HEK293T (cell line): ENCODE data around the gene SEC14L1.
A peak's percentile ranks its signal among the peaks of the same experiment; 100 is the strongest.

Experiments used
- CTCF ChIA-PET: fragments of 350-600 bp; formaldehyde crosslinking; extraction: SDS; loops from one replicate; lab custom pipeline; 2021; ENCODE audit warnings: antibody characterized with exemption, inconsistent platforms; lab: Yijun Ruan, JAX
- POLR2A ChIA-PET: fragments of 350-600 bp; formaldehyde crosslinking; extraction: SDS; loops from one replicate; lab custom pipeline; 2020; ENCODE audit warnings: antibody characterized with exemption, inconsistent platforms; lab: Yijun Ruan, JAX
- DNase-seq: peaks from one replicate; pipeline ENCODE4 v3.0.0; 2012; ENCODE audit warnings: mixed read lengths; ENCODE audit errors: extremely low spot score
- ARNT ChIP-seq: fragments of 450-650 bp; IDR thresholded peaks from 2 replicates; pipeline ENCODE4 v1.6.1; 2017; ENCODE audit warnings: mild to moderate bottlenecking
- BHLHE40 ChIP-seq: fragments of 450-650 bp; IDR thresholded peaks from 2 replicates; pipeline ENCODE4 v1.6.1; 2016; ENCODE audit warnings: mild to moderate bottlenecking, moderate library complexity, borderline replicate concordance
- CTBP1 ChIP-seq: fragments of 450-650 bp; IDR thresholded peaks from 2 replicates; pipeline ENCODE4 v1.6.1; 2016; ENCODE audit warnings: borderline replicate concordance
- ELF4 ChIP-seq: fragments of 450-650 bp; IDR thresholded peaks from 2 replicates; pipeline ENCODE4 v1.6.1; 2017; ENCODE audit warnings: antibody characterized with exemption
- FOXA1 ChIP-seq: fragments of 450-650 bp; IDR thresholded peaks from 2 replicates; pipeline ENCODE4 v1.6.1; 2016; ENCODE audit warnings: mild to moderate bottlenecking
- FOXK2 ChIP-seq: fragments of 450-650 bp; IDR thresholded peaks from 2 replicates; pipeline ENCODE4 v1.6.1; 2016; ENCODE audit warnings: mild to moderate bottlenecking
- FOXM1 ChIP-seq: fragments of 450-650 bp; IDR thresholded peaks from 2 replicates; pipeline ENCODE4 v1.6.1; 2017; ENCODE audit warnings: mild to moderate bottlenecking, borderline replicate concordance
- HDGF ChIP-seq: fragments of 450-650 bp; IDR thresholded peaks from 2 replicates; pipeline ENCODE4 v1.6.1; 2017; ENCODE audit warnings: antibody characterized with exemption, borderline replicate concordance
- L3MBTL2 ChIP-seq: fragments of 450-650 bp; conservative IDR thresholded peaks from 2 replicates; pipeline ENCODE4 v1.6.1; 2016; ENCODE audit warnings: mild to moderate bottlenecking
- LEF1 ChIP-seq: fragments of 450-650 bp; IDR thresholded peaks from 2 replicates; pipeline ENCODE4 v1.6.1; 2017; ENCODE audit warnings: mild to moderate bottlenecking, borderline replicate concordance
- NFRKB ChIP-seq: fragments of 450-650 bp; IDR thresholded peaks from 2 replicates; pipeline ENCODE4 v1.6.1; 2016; ENCODE audit warnings: mild to moderate bottlenecking, moderate library complexity
- PKNOX1 ChIP-seq: fragments of 450-650 bp; IDR thresholded peaks from 2 replicates; pipeline ENCODE4 v1.6.1; 2016
- SP1 ChIP-seq: fragments of 450-650 bp; IDR thresholded peaks from 2 replicates; pipeline ENCODE4 v1.6.1; 2017
- SUZ12 ChIP-seq: fragments of 450-650 bp; IDR thresholded peaks from 2 replicates; pipeline ENCODE4 v1.6.1; 2016; ENCODE audit warnings: mild to moderate bottlenecking
- TARDBP ChIP-seq: fragments of 450-650 bp; IDR thresholded peaks from 2 replicates; pipeline ENCODE4 v1.6.1; 2016
- ZNF384 ChIP-seq: fragments of 450-650 bp; IDR thresholded peaks from 2 replicates; pipeline ENCODE4 v1.6.1; 2016

The SEC14L1 gene

GRCh38 chr17:77223642-77224420 lies 83.1 kb downstream of the SEC14L1 start:
- CTCF ChIA-PET: interaction anchor here (0.6 kb wide), 1 partner anchor 1590 kb away, joined by 4 read pairs; the partner anchor contains the start of gene SMIM5
- POLR2A ChIA-PET: no interaction called here
- no peak for DNase-seq
- TF ChIP-seq FOXM1 (no peak), FOXK2 (no peak), ELF4 (no peak), L3MBTL2 (no peak), PKNOX1 (no peak), LEF1 (no peak)

- CTCF ChIA-PET: no interaction called here
Observed at GRCh38 chr17:77225265-77225664, 84.5 kb downstream of the SEC14L1 start.

DNA sequence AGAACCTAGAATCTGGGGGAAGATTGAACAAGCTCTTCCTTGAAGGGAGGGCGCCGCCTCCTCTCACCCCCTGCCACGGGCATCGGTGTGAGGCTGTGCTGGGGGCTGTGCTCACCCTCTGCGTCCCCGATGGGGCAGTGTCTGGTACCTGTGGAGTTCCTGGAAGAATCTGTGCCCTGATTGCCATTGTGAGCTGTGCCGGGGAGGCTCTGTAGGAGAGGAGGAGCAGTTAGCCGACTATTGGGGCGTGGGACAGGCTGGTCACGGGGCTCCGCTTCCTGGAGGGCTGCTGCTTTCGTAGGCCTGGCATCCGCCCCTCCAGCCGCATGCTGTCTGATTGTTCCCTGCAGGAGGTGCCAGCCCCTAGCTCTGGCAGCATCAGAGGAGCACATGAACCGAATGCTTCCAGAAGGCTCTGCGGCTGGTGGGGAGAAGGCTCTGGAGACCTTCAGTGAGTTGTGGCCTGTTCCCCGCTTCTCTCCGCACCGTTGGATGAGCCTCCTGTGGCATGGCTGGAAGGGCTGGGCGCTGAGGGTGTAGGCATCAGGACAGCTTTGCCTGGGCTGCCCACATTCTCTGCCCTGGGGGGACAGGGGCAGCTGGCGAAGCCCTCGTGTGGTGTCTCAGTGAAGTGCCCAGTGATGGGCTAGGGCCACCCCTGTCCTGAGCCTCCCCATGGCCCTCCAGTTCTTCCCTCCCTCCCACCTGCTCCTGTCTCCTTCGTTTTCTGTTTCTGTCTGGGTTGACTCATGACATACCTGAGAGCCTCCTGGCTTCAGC lies 86.9 kb downstream of the SEC14L1 start:
- POLR2A ChIA-PET: no interaction called here
- TF ChIP-seq FOXM1 (no peak), FOXK2 (no peak), NFRKB (no peak), LEF1 (no peak), BHLHE40 (no peak), ZNF384 (no peak), L3MBTL2 (no peak), FOXA1 (no peak), TARDBP (no peak), SUZ12 (no peak), CTBP1 (no peak), PKNOX1 (no peak), ELF4 (no peak), HDGF (no peak), SP1 (no peak)
- DNase-seq: no peak
- CTCF ChIA-PET: no interaction called here

More at GRCh38 chr17:77225265-77225664, 84.5 kb downstream of the SEC14L1 start:
- no peak for DNase-seq
- POLR2A ChIA-PET: no interaction called here
- no peak for TF ChIP-seq BHLHE40

- no peak for DNase-seq
- ChIA-PET POLR2A (no interaction called here), CTCF (no interaction called here)
- TF ChIP-seq ELF4 (no peak), SUZ12 (no peak), L3MBTL2 (peak; percentile 67), PKNOX1 (no peak)
Observed at GRCh38 chr17:77228241-77228752, 87.5 kb downstream of the SEC14L1 start.

GRCh38 chr17:77228816-77229215 lies 88.0 kb downstream of the SEC14L1 start:
- ChIA-PET CTCF (no interaction called here), POLR2A (no interaction called here)
- TF ChIP-seq L3MBTL2: no peak
- no peak for TF ChIP-seq FOXM1
- no peak for TF ChIP-seq TARDBP
- TF ChIP-seq NFRKB: no peak
- TF ChIP-seq FOXK2: no peak
- no peak for TF ChIP-seq HDGF
- TF ChIP-seq SUZ12: no peak
- TF ChIP-seq CTBP1: no peak
- TF ChIP-seq ZNF384: no peak
- no peak for TF ChIP-seq PKNOX1
- no peak for TF ChIP-seq ARNT
- no peak for TF ChIP-seq ELF4
- no peak for TF ChIP-seq BHLHE40
- no peak for DNase-seq

DNA sequence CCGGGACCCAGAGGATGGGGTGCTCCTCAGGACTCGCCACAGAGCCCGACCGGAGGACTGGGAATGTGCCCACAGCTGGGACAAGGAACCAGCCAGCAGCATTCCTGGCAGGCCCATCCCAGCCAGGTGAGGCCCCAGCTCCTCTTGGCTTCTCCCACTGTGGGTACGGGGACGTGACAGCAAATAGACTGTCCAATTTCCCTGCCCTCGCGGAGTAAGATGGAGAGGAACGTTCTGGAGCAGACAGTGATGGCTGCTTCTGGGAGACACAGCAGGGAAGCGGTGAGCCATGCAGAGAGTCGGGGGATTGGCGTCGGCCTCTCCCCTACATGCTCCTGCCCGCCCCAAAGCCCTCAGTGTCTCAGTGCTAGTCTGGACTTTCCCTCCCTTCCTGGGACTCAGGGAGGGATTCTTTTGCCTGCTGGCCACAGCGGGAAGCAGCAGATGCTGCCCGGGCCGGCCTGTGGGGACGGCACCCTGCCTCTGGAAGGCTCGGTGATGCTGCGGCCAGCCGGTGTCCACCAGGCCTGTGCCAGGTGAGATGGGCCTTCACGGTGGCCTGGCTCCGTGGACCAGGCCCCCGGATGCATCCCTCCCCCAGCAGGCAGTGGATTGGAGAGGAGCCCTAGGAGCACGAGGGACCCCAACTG lies 89.1 kb downstream of the SEC14L1 start:
- ChIA-PET CTCF (no interaction called here), POLR2A (no interaction called here)
- DNase-seq: no peak
- TF ChIP-seq CTBP1 (no peak), SP1 (no peak), NFRKB (no peak), FOXM1 (no peak), SUZ12 (no peak), TARDBP (no peak), FOXK2 (no peak), L3MBTL2 (no peak)
